IPS-20b (cell line): ENCODE measurements around the gene CTSZ.
"Not testable (repeated sequence)": the region's sequence is repeated elsewhere in the genome, so short reads cannot be mapped to it uniquely, and the experiment has no call there.

Source experiments
- H3K27ac ChIP-seq: one replicate; pipeline ENCODE4 v1.5.1; 2013; ENCODE audit warnings: low read length
- H3K27me3 ChIP-seq: 2 replicates; pipeline ENCODE4 v1.6.1; 2013; ENCODE audit warnings: mild to moderate bottlenecking, low read length, inconsistent platforms; ENCODE audit not compliant: insufficient read depth
- H3K36me3 ChIP-seq: 2 replicates; pipeline ENCODE4 v1.6.1; 2013; ENCODE audit warnings: low read depth, mild to moderate bottlenecking, inconsistent platforms, low read length, moderate library complexity; ENCODE audit not compliant: insufficient read depth
- H3K4me1 ChIP-seq: 2 replicates; pipeline ENCODE4 v1.6.1; 2013; ENCODE audit warnings: mild to moderate bottlenecking, control low read depth, inconsistent platforms, low read length, moderate library complexity; ENCODE audit not compliant: insufficient read depth
- H3K4me3 ChIP-seq: 2 replicates; pipeline ENCODE4 v1.5.1; 2013; ENCODE audit warnings: mild to moderate bottlenecking, low read length, inconsistent platforms
- H3K9ac ChIP-seq: 2 replicates; pipeline ENCODE4 v1.6.1; 2013; ENCODE audit warnings: low read depth, mild to moderate bottlenecking, inconsistent platforms, low read length, moderate library complexity
- H3K9me3 ChIP-seq: 2 replicates; pipeline ENCODE4 v1.6.1; 2013; ENCODE audit warnings: mild to moderate bottlenecking, low read depth, low read length, inconsistent platforms; ENCODE audit not compliant: insufficient read depth

CTSZ gene

DNA sequence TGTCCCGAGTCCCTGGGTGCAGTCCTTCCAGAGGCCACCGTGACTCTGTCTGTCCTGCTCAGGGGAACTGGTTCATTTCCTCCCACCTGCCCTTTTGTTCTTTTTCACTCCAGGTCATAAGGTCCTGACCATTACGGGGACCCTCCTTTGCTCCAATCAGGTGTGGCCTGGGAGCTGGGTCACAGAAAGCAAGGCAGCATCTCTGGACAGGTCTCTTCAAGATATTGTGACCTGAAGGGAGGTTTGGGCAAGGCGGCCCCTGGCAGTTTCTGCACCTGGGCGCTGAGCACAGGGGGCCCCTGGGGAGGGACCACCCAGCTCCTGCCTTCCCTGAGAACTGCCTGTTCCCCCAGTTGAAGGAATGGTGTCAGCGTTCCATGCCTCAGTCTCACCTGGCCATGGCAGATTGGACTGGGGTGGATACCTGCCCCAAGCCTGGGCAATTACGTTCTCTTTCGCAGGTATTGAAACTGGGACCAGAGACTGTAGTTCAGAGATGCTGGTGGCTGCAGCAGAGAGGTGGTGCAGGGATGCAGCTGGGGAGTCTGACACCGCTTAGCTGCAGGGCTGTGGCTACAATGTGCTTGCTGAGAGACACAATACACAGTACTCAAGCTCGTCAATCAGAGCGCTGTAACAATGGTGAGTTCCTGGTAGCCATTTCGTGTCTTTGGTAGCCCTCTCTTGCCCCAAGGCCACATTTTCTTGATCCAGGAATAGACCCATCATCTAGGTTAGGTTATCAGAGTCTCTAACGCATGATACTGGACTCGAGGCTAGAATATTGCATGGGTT lies 41.6 kb downstream of the CTSZ start:
- Histone ChIP-seq H3K9ac (no peak overlapping the region), H3K27me3 (no peaks in the 10 kb centered on the region)

DNA sequence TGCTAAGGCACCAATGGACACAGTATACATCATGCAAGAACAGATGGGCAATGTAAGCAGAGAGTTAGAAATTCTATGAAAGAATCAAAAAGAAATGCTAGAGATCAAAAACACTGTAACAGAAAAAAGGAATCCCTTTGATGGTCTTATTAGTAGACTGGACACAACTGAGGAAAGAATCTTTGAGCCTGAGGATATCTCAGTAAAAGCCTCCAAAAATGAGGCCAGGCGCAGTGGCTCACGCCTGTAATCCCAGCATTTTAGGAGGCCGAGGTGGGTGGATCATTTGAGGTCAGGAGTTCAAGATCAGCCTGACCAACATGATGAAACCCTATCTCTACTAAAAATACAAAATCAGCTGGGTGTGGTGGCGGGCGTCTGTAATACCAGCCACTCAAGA lies 43.1 kb downstream of the CTSZ start:
- not testable (repeated sequence) for H3K9me3 ChIP-seq, H3K36me3 ChIP-seq, H3K9ac ChIP-seq, H3K4me1 ChIP-seq, H3K27ac ChIP-seq, H3K27me3 ChIP-seq, H3K4me3 ChIP-seq

More for the DNA sequence above, 41.6 kb downstream of the CTSZ start:
- Histone ChIP-seq H3K4me3 (no peak overlapping the region), H3K4me1 (no peaks in the 10 kb centered on the region), H3K9me3 (no peaks in the 10 kb centered on the region), H3K27ac (no peak overlapping the region), H3K36me3 (no peaks in the 10 kb centered on the region)

DNA sequence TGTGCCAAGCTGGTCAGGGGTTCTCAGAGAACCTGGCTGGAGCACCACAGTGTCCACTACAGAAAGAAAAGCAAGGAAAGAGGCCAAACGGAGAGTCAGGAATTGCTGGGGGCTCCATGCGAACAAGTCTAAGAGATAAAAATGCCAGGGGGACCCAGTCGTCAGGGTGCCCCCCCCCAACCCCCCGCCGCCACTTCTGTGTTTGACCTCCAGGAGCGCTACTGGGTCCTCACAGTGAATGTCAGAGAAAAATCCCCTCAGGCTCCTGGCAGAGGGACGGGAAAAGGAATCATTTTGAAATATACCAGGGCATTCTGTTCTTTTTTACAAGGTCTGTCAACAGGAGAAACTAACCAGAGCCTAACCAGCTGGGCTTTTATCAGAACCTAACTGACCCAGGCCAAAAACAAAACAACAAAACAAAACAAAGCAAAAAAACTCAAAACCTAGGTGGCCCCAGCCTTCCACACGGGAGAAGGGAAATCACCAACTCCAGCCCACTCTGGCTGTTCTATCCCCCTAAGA lies 43.9 kb downstream of the CTSZ start:
- no peaks in the 10 kb centered on the region for H3K27me3 ChIP-seq
- H3K4me3 ChIP-seq, result no peak overlapping the region
- H3K4me1 ChIP-seq, result no peaks in the 10 kb centered on the region
- no peaks in the 10 kb centered on the region for H3K9me3 ChIP-seq
- no peak overlapping the region for H3K27ac ChIP-seq
- no peak overlapping the region for H3K9ac ChIP-seq
- no peaks in the 10 kb centered on the region for H3K36me3 ChIP-seq

DNA sequence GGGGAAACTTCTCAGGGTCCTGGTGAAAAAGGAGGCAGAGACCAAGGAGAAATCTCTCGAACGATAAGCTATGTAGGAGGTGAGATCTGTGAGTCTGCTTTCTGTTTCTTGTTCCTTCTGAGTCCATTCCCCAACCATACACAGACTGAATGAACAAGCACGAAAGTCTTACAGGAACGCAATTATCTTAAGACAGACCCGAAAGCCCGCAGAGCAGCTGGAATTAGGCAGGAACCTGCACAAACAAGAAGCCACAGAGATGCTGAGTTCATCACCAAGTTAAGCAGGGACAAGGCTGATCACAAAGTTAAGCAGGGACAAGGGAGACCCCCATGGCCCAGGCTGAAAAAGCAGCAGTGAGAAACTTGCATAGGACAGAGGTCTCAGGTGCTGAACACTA lies 47.4 kb downstream of the CTSZ start:
- H3K4me1 ChIP-seq, result no peaks in the 10 kb centered on the region
- H3K9me3 ChIP-seq, result no peaks in the 10 kb centered on the region
- no peak overlapping the region for H3K9ac ChIP-seq
- H3K4me3 ChIP-seq, result no peak overlapping the region
- H3K36me3 ChIP-seq, result no peaks in the 10 kb centered on the region
- no peak overlapping the region for H3K27ac ChIP-seq
- no peaks in the 10 kb centered on the region for H3K27me3 ChIP-seq

DNA sequence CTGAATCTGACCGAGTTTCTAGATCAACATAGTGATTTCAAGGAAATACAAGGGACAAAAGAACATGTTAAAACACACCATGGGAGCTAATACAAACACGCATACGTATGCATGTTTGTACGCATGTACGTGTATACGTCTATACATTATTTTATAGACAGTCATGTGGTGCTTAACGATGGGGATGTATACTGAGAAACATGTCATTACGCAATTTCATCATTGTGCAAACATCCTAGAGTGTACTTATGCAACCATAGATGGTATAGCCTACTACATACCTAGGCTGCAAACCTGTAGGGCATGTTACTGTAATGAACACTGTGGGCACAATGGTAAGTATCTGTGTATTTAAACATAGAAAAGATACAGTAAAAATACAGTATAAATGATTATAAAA lies 51.0 kb downstream of the CTSZ start:
- Histone ChIP-seq H3K4me1 (no peaks in the 10 kb centered on the region), H3K36me3 (no peaks in the 10 kb centered on the region), H3K9me3 (no peaks in the 10 kb centered on the region), H3K27me3 (no peaks in the 10 kb centered on the region), H3K9ac (no peak overlapping the region), H3K27ac (no peak overlapping the region), H3K4me3 (no peak overlapping the region)

DNA sequence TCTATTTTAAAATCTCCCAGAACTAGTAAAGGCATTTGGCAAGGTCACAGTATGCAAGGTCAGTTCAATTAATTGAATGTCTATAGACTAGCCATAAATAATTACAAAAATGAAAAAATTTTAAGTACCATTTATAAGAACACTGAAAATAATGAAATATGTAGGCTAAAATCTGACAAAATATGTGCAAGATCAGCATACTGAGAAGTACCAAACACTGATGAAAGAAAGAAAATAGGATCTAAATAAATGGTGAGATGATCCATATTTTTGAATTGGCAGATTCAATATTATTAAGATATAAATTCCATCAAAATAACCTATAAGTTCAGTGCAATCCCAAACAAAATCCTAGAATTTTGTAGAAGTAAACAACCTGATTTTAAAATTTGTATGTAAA lies 54.0 kb downstream of the CTSZ start:
- no peaks in the 10 kb centered on the region for H3K27me3 ChIP-seq
- no peak overlapping the region for H3K27ac ChIP-seq
- no peak overlapping the region for H3K9ac ChIP-seq
- no peaks in the 10 kb centered on the region for H3K36me3 ChIP-seq
- no peak overlapping the region for H3K4me3 ChIP-seq
- no peaks in the 10 kb centered on the region for H3K9me3 ChIP-seq
- H3K4me1 ChIP-seq, result no peaks in the 10 kb centered on the region

DNA sequence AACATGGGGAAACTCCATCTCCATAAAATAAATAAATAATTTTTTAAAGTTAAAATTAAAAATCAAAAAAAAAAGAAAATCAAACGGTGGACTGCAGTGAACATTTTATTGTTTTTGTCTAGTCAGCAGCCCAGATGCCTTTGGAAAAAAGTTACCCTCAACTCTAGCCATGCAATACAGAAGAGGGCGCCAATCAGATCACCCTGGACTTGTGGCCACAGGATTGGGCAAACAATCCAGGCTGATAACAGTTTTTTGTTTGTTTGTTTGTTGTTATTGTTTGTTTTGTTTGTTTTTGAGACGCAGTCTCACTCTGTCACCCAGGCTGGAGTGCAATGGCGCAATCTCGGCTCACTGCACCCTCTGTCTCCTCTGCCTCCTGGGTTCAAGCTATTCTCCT lies 56.5 kb downstream of the CTSZ start:
- Histone ChIP-seq H3K27ac (no peak overlapping the region), H3K9ac (no peak overlapping the region), H3K36me3 (no peaks in the 10 kb centered on the region), H3K9me3 (no peaks in the 10 kb centered on the region), H3K4me1 (no peaks in the 10 kb centered on the region), H3K27me3 (no peaks in the 10 kb centered on the region), H3K4me3 (no peak overlapping the region)

DNA sequence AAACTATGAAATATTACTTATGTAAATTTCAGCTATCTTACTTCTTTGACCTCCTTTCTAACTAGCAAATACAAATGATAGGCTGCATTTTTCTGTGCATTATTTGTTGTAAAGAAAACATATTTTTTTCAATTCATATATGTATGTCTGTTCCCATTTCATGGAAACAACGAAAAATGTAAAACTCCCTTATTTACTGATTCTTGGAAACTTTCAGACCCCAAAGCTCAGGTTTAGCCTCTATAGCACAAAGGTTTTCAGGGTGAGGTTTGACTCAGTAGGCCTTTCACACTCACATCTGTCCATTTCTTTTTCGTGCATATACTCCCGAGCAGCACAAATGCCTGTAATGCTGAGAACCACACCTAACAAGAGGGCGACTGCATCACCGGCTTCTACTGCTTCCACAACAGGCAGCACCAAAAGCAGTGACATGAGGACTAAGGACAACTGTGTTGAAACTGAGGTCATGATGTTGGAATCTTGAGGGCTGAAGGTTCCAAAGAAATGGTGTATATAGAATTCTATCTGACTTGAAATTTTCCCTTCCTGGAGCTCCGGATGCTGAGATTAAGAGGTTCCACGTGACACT lies 59.2 kb downstream of the CTSZ start:
- not testable (repeated sequence) for H3K36me3 ChIP-seq, H3K27ac ChIP-seq, H3K9me3 ChIP-seq, H3K27me3 ChIP-seq, H3K4me3 ChIP-seq, H3K9ac ChIP-seq, H3K4me1 ChIP-seq

DNA sequence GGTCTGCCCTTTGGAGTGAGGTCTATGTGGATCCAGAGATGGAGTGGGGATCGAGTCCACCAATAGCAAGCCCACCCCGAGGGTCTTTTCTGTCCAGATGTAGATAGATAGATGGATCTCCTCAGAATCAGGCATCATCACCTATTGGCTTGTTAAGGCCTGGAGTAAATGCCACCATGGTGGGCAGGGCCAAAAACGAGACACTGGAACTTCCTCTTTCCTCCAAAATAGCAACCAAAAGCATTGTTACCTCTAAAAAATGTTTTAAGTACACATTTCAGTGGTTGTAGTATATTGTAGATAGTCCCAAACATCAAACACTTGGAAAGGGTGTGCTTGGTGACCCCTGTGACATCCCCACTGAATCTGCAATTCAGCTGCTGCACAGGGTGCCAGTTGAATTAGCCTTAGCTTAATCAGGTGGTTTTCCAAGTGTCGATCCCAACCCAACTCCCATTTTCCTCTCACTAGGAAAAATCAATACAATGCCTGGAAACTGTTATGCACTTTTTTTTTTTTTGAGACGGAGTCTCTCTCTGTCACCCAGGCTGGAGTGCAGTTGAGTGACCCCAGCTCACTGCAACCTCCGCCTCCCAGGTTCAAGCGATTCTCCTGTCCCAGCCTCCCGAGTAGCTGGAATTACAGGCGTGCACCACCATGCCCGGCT lies 61.0 kb downstream of the CTSZ start:
- Histone ChIP-seq H3K27me3 (no peaks in the 10 kb centered on the region), H3K4me3 (no peak overlapping the region), H3K27ac (no peak overlapping the region), H3K9me3 (no peaks in the 10 kb centered on the region), H3K9ac (no peak overlapping the region), H3K4me1 (no peaks in the 10 kb centered on the region), H3K36me3 (no peaks in the 10 kb centered on the region)
